Measurements from ENCODE around the gene SCGB2B2. TPM values are rescaled to one million over a fixed set of nuclear protein-coding genes. Genes with fewer than 3 reads are reported as not detected.
A peak's percentile ranks its signal among the peaks of the same experiment; 100 is the strongest.

The SCGB2B2 gene
- total RNA-seq, 2 donors from 2014 or later = 0.13 to 0.42 TPM

DNA sequence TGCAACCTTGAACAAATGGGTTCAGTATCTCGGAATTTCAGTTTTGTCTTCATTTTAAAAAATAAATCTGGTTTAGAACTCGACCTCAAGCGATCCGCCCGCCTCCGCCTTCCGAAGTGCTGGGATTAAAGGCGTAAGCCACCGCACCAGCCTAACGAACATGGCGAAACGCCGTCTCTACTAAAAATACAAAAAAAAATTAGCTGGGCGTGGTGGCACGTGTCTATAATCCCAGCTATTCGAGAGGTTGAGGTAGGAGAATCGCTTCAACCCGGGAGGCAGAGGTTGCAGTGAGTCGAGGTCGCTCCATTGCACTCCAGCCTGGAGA is 1.1 kb upstream of the SCGB2B2 start:
- Histone ChIP-seq H3K27ac (peak overlapping the region; percentile 96), H3K27me3 (no peaks in the 10 kb centered on the region), H3K36me3 (peaks cover 3% of the 10 kb centered on the region), H3K9me3 (peaks cover 5% of the 10 kb centered on the region), H3K4me1 (no peaks in the 10 kb centered on the region), H3K4me3 (peak overlapping the region; percentile 71), H3K9ac (ENCODE audit: low read depth in 2 of 2, low read length in 2 of 2) (peak overlapping the region; percentile 82 to 97)
- TF ChIP-seq, protein P1, sequence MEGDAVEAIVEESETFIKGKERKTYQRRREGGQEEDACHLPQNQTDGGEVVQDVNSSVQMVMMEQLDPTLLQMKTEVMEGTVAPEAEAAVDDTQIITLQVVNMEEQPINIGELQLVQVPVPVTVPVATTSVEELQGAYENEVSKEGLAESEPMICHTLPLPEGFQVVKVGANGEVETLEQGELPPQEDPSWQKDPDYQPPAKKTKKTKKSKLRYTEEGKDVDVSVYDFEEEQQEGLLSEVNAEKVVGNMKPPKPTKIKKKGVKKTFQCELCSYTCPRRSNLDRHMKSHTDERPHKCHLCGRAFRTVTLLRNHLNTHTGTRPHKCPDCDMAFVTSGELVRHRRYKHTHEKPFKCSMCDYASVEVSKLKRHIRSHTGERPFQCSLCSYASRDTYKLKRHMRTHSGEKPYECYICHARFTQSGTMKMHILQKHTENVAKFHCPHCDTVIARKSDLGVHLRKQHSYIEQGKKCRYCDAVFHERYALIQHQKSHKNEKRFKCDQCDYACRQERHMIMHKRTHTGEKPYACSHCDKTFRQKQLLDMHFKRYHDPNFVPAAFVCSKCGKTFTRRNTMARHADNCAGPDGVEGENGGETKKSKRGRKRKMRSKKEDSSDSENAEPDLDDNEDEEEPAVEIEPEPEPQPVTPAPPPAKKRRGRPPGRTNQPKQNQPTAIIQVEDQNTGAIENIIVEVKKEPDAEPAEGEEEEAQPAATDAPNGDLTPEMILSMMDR (IDR thresholded peaks at IDR 0.05) = no peak
- intact Hi-C loops (cut with DNase I) = loop anchor here (5.0 kb wide), 2 partner anchors 54 to 94 kb away; partner anchors contain the start of genes ZNF181 and ZNF599
- no peak for DNase-seq

DNA sequence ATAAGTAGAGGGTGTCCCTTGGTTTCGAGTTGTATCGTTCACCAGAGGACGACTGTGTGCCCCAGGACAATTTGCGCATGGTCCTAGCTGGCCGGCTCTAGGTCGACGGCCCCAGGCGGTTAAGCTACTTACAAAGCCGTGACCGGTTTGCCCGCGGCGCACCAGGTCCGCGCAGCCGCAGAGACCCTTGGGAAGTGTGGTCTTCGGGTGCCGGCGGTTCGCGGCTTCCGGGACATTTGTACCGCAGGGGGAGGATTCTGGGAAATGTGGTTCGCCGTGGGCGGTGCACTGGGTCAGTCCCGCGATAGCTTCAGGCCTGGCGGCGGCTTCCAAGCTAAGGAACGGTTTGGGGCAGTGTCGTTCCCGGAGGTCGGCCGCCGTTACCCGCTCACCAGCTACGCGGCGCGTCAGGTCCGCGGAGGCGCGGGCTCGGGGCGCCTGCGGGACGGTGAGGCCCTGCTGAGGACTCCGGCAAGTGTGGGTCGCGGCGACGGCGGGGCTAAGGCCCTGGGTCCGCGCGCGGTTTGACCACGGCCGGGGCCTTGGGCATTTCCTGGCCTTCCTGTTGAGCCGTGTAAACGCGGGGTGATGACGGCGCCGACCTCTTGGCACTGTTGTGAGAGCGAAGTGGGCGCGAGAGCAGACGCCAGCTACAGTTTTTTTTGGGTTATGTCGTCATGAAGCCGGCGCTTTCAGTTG is 576 bp upstream of the SCGB2B2 start, which contains the start of gene ZNF302:
Gene ZNF302 (plus strand): TSS at position 293 of the 699 bp plus-strand sequence. CDS start 1,127 bp downstream, outside the sequence.
- intact Hi-C loops (cut with DNase I) = loop anchor here (5.0 kb wide), 2 partner anchors 55 to 95 kb away; partner anchors contain the start of genes ZNF181 and ZNF599
- TF ChIP-seq, protein P1 (IDR thresholded peaks at IDR 0.05) = no peak
- Histone ChIP-seq H3K27ac (peak within 1 kb of the TSS; percentile 96), H3K4me1 (no peaks in the 10 kb centered on the region), H3K27me3 (no peaks in the 10 kb centered on the region), H3K4me3 (peak within 1 kb of the TSS; percentile 71), H3K9me3 (peaks cover 5% of the 10 kb centered on the region), H3K9ac (ENCODE audit: low read depth in 2 of 2, low read length in 2 of 2) (peak within 1 kb of the TSS; percentile 82 to 97), H3K36me3 (no peaks in the 10 kb centered on the region)
- peak; percentile 97 for DNase-seq

DNA sequence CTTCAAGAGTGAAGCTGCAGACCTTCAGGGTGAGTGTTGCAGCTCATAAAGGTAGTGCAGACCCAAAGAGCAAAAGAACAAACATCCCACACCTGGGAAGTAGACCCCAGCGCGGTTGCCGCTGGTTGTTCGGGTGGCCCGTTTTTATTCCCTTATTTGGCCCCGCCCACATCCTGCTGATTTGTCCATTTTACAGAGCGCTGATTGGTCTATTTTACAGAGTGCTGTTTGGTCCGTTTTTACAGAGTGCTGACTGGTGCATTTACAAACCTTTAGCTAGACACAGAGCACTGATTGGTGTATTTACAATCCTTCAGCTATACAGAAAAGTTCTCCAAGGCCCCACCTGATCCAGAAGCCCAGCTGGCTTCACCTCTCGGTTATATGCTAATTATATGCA is 1.0 kb downstream of the SCGB2B2 start:
- intact Hi-C loops (cut with DNase I) = loop anchor here (5.0 kb wide), 2 partner anchors 56 to 96 kb away; partner anchors contain the start of genes ZNF181 and ZNF599
- Histone ChIP-seq H3K27ac (no peak overlapping the region), H3K9me3 (peaks cover under 1% of the 10 kb centered on the region), H3K27me3 (no peaks in the 10 kb centered on the region), H3K4me3 (no peak overlapping the region), H3K36me3 (no peaks in the 10 kb centered on the region), H3K4me1 (no peaks in the 10 kb centered on the region), H3K9ac (ENCODE audit: low read depth in 2 of 2, low read length in 2 of 2) (no peak overlapping the region)
- TF ChIP-seq, protein P1 (IDR thresholded peaks at IDR 0.05) = no peak
- DNase-seq = no peak

DNA sequence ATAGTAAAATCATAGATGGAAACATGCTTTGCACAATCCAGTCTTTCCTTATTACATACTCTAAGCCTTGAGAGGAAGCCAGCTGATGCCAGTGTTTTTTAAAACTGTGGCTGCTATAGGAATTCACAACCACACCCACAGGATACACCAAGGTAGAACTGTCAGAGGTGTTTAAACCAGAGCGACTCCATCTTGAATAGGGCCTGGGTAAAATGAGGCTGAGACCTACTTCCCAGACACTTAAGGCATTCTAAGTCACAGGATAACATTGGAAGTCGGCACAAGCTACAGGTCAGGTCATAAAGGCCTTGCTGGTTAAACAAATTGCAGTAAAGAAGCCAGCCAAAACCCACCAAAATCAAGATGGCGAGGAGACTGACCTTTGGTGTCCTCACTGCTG is 1.7 kb downstream of the SCGB2B2 start:
- no peak overlapping the region for H3K9ac ChIP-seq (ENCODE audit: low read depth in 2 of 2, low read length in 2 of 2)
- H3K27me3 ChIP-seq = no peaks in the 10 kb centered on the region
- no peak for DNase-seq
- H3K4me1 ChIP-seq = no peaks in the 10 kb centered on the region
- H3K4me3 ChIP-seq = no peak overlapping the region
- intact Hi-C loops (cut with DNase I) = loop anchor here (5.0 kb wide), 2 partner anchors 57 to 97 kb away; partner anchors contain the start of genes ZNF181 and ZNF599
- H3K9me3 ChIP-seq = no peaks in the 10 kb centered on the region
- H3K36me3 ChIP-seq = no peaks in the 10 kb centered on the region
- H3K27ac ChIP-seq = no peak overlapping the region
- TF ChIP-seq, protein P1 (IDR thresholded peaks at IDR 0.05) = no peak

DNA sequence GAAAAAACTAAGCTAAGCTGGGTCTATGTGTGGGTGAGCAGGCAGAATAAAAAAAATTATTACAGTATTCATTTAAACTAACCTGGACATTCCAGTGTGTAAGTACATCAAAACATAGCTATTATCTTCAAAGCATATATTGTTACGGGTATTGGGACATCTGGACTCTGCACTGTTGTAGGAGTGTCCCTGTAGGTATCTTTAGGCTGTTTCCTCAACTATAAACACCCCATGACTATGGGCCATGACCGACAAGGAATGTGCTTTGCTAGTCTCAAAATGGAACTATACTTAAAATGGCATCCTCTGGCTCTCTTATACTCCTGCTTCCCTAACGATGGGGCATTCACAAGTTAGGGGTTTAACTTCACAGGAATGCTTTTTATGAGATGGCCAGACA is 3.4 kb downstream of the SCGB2B2 start:
- no peak overlapping the region for H3K9ac ChIP-seq (ENCODE audit: low read depth in 2 of 2, low read length in 2 of 2)
- TF ChIP-seq, protein P1 (IDR thresholded peaks at IDR 0.05) = no peak
- no peaks in the 10 kb centered on the region for H3K36me3 ChIP-seq
- no peaks in the 10 kb centered on the region for H3K9me3 ChIP-seq
- H3K4me1 ChIP-seq = no peaks in the 10 kb centered on the region
- no peaks in the 10 kb centered on the region for H3K27me3 ChIP-seq
- H3K27ac ChIP-seq = no peak overlapping the region
- H3K4me3 ChIP-seq = no peak overlapping the region
- DNase-seq = no peak
- intact Hi-C loops (cut with DNase I) = no loop called here

Data from colonic mucosa (tissue), 4 donors.